GM18502 (cell line): ENCODE data around the gene CHD5.

Source experiments
- ATAC-seq: cut with Tn5 transposase; IDR thresholded peaks from one replicate; pipeline ENCODE4 v1.9.1; 2021; ENCODE audit warnings: mild to moderate bottlenecking; ENCODE audit not compliant: unreplicated experiment, poor library complexity

CHD5 gene

DNA sequence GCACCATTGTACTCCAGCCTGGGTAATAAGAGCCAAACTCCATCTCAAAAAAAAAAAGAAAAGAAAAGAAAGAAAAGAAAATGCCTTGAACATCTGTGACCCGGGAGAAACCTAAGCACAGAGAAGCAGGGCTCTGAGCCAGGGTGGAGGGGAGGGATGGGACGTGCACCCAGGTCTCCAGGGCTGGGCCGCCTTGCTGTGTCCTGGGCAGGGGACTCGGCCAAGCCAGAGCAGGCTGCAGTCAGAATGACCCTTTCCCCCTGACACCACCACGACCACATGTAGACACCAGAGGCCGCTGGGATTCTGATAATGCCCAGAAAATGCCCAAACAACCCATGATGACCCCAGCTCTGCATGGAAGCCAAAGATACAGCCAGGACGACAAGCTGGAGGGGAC, 17.8 kb downstream of the CHD5 start:
- ATAC-seq = no peak

DNA sequence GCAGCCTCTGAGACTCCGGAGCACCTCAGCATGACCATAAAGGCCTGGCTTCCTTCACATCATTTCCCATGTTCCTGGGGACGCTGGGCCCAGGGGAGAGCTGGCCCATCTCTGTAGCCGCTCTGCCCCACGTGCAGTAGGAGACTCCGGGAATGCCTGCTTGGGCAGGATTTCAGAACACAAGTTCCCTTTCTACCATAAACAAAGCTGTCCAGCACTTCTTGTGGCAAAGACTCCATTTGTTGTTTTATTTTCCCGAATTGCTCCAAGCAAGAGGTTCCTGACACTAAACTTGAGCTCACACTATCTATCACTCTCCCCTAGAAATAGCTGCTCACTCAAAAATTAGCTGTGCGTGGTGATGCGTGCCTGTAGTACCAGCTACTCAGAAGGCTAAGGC, 21.9 kb downstream of the CHD5 start:
- no peak for ATAC-seq

DNA sequence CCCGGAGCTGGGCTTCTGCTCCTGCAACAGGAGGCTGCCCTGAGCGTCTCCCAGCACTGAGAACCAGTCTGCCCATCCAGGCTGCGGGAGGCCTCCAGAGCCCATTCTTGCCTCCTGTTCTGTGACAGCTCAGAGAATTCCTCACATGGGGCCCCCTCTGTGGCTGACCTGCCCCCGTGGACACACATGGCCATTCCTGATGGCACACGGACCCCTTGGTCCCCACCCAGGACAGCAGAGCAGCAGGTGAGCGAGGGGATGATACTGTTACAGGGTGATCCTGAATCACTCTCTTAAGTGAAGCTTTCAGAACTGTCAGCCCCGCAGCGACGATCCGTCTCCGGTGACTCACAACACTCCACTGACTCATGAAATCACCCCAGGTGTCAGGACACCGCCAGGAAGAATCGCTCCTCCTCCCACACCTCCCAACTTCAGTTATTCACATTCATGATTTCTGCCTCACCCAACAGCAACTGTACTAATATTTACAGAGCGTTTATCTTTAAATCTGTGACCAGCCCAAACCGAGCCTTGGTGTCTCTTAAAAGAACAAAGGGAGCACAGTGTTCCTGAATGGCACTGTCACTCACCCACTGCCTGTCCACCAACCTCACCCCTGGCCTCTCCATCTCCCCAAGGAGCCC, 22.5 kb downstream of the CHD5 start:
- ATAC-seq = no peak

DNA sequence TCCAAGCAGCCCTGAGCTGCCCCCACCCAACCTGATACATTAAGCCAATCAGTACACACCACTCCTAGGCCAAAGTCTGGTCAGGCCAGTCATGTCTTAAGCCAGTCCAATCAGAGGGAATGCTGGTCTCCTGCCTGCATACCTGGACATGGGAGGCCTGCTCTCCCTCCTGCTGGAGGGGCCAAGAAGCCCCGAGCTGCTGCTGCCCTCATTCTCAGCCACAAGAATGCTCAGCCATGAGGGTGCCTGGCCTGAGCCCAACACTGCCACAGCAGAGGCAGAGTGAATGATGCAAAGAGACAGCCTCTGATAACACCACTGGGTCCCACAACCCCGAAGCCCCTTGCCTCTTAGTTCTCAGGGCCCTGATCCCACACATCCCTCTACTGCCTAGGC, 23.0 kb downstream of the CHD5 start:
- ATAC-seq = no peak

DNA sequence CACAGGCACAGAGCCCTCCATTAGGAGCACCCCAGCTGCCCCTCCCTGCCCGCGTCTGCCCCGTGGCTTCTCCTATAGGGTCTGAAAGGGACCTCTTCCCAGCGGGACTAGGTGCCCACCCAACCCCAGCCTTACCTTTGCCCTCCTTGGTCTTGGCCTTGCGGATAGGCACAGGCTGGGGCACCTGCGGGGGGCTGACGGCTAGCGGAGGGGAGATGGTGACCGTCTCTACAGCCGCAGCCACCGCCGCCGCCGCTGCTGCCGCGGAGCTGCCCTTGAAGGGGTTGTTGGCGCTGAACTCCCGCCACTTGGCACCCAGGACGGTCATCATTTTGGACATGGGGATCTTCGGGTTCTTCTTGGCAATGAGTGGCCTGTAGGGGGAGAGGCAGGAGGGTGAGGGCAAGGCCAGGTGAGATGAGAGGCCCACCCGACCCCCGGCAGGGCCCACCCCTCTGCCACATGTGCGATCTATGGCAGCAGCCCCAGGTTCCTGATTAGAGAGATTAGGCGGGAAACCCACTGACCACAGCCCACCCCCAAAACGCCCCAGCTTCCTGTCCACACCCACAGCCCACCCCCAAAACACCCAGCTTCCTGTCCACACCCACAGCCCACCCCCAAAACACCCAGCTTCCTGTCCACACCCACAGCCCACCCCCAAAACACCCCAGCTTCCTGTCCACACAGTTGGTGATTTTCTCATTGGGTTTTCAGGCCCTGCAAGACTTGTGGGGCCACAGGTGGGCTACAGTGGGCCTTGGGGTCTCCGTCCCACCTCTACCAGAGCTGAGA, 25.4 kb downstream of the CHD5 start:
- no peak for ATAC-seq

DNA sequence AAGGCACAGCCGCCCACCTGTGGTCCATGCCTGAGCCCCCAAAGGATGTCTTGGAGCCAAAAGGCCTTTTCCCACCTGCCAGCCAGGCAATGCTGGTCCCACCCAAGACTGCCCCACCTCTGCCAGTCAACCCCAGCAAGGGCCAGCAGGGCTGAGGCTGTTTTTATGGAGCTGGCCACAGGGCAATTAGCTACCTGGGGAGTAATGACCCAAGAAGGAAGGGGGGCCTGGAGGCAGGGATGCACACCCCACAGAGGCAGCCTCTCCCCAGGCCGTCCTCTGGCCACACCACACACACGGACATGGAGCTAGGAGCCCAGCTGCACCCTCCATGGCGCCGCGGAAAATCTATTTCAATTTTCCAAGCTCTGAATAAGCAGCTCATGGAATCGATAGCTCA, 27.2 kb downstream of the CHD5 start:
- ATAC-seq = no peak

DNA sequence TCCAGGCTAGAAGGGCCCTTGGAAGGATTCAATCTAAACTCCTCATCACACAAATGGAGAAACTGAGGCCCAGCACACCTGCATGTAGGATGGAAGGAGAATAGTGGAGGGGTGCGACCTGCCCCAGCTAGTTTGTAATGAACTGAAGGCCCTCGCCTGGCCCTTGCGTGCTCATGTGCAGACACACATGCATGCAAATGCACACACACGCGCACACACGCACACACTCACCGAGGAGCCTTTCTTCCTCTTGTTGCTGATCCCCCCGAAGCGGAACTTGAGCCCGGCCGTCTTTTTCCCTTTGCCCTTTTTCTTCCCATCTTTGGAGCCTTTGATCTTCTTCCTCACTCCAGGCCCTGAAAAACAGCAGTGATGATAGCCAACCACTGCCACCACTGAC, 27.9 kb downstream of the CHD5 start:
- no peak for ATAC-seq

DNA sequence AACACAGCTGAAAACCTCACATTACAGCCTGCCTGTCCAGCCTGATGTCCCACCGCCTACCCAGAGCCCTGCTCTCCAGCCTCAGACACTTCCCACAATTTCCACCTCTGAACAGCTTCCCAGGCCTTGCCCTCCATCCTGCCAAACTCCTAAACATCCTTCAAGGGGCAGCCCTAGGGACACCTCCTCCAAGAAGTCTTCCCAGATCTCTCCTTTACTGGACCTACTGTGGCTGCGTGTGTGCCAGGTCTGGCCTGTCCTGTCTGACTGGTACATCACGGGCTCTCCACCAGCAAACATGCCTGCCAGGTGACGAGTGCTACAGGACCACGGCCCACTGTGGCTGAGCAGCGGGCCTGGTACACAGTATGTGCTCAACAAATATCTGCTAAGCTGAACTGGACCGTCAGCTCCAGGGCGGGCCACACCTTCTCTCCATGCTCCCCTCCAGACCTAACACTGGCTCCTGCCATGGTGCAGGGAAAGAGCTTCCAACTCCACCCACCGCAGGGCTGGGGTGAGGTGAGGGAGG, 28.8 kb downstream of the CHD5 start:
- ATAC-seq = no peak

DNA sequence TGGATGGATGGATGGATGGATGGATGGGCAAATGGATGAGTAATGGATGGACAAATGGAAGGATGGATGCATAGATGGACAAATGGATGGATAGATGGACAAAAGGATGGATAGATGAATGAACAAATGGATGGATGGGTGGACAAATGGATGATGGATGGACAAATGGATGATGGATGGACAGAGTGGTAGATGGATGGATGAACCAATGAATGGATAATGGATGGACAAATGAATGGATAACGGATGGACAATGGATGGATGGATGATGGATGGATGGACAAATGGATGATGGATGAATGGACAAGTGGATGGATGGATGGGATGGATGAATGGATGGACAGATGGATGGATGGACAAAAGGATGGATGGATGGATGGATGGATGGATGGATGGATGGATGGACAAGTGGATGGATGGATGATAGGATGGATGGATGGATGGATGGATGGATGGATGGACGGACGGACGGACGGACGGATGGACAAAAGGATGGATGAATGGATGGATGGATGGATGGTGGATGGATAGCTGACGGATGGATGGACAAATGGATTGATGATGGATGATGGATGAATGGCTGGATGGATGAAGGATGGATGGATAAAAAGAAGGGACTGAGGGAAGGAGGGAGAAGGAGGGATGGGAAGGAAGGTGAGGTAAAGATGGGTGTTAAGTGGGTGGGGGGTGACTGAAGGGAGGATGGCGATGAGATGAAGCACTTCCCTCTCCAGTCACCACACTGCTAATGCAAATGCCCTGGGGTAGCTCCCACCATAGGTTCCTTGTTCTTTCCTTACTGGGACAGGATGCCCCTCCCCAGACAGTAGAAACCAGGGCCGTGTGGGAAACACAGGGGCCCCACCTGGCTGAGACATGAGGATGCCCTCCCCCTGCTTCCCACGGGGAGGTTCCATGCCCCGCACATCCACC, 29.8 kb downstream of the CHD5 start:
- no peak for ATAC-seq

DNA sequence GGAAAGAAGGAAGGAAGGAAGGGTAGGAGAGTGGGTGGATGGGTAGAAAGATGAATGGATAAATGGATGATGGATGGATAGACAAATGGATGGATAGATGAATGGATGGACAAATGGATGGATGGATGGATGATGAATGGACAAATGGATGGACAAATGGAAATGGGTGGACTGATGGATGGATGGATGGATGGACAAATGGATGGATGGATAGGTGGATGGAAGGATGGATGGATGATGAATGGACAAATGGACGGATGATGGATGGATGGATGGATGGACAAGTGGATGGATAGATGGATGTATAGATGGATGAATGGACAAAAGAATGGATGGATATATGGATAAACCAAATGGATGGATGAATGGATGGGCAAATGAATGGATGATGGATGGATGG, 30.5 kb downstream of the CHD5 start:
- no peak for ATAC-seq

DNA sequence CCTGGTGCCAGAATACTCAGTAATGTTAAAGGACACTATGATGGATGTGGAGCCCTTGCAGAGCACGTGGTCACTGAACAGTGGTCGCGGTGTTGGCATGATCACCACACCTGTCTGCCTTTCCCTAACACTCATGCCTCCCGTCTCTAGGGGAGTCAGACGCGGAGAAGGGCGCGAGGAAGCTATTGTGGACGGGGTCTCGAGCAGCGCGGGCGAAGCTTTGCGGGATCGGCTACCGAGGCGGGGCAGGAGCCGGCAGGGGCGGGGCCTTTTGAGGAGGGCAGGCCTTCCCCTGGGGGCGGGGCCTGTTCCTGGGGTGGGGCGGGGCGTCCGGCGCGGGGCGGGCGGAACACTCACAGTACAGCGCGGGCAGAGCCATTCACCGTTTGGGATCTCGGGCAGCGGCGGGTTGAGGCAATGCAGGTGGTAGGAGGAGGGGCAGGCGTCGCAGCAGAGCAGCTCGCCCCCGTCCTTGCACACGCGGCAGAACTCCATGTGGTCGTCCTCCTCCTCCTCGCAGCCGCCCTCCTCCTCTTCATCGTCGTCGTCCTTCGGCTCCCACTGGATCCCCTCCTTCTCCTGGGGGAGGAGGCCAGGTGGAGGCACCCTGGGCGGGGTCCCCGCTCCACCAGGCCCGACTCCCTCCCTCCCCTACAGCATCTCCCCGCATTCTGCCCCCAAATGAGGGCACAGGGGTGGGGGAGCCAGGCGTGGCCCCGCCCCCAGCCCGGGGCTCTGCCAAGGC, 31.5 kb downstream of the CHD5 start:
- ATAC-seq = no peak

DNA sequence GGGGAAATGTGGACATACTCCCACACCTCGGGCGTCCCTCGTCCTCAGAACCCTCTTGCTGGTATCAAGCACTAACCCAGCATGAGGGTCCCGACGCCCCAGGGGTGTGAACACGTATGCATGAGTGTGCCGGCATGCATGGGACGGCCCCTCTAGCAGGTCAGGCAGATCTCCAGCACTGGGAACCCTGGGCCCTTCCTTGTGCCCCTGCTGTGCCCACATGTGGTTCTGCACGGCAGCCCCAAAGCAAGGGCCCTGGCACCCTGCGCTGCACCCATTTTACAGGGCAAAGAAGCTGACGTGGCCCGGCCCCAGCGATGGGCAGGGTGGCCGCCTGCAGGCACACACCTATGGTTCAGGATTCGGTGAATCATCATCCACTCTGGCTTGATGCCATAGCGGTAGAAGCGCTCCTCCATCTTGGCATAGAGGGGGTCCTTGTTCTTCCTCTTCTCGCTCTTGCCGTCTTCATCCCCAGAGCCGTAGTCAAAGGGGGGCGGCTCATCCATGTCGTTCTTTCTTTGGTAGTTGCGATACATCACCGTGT, 34.2 kb downstream of the CHD5 start:
- no peak for ATAC-seq

DNA sequence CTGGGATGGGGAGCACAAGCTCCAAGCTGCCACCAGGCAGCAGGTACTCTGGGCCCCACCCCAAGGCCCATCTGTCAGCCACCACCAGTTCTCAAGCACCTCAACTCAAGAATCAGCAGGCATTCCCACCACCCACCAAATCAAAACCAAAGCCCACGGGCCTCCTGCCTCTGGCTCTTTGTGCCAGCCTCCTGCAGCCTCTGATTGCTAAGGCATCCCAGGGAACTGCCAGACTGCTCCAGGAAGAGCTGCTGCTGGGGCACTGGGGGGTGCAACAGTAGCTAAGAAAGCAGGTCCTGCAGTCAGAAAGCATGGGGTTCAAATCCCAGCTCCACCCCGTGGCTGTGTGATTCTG, 34.7 kb downstream of the CHD5 start:
- no peak for ATAC-seq

DNA sequence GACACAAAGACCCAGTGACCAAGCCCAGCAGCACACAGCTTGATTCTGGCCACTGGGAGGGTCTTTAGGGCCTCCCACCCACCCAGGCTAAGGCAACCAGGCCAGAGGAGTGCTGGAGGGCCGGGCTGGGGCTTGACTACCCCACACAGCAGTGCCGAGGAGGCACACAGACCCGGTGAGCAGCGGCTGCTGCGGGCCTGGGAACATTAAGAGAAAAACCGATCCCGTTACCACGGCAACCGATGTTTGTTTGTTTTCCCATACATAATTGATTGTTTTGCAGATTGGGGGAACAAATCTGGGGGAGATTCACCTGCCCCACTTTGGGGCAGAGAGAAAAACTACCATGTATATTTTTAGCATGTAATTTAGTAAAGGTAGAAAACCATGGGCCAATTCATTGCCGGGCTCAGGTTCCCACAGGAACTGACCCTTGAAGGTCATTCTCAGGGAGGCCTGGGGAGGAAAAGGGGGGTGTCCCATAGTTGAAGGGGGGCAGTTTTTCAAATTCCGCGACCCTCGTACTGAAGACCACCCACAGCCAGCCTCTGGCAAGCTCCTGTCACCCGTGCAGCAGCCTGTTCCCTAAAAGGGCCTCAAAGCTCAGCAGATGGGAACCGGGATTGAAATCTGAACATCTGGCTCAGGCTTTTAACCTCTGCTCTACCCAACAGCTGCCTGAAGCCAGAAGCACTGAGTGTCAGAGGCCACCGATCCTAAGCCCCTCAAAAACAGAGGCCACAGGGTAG, 35.3 kb downstream of the CHD5 start:
- ATAC-seq = no peak

DNA sequence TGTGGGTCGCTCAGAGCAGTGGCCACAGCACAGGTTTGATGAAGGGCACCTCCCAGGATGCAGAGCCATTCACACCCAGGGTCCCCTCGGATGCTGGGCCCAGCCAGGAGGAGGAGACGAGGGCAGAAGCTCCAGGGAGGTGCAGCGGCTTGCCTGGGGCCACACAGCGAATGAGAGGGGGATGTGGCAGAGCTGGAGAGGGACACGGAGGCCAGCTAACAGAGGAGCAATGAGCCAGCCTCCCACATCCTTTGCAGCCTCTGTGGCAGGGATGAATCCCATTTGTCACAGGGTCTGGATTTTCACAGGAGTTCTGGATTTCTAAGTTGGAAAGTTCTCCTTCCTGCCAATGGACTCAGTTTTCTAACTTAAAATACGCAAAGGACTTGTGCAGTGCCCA, 35.9 kb downstream of the CHD5 start:
- no peak for ATAC-seq

DNA sequence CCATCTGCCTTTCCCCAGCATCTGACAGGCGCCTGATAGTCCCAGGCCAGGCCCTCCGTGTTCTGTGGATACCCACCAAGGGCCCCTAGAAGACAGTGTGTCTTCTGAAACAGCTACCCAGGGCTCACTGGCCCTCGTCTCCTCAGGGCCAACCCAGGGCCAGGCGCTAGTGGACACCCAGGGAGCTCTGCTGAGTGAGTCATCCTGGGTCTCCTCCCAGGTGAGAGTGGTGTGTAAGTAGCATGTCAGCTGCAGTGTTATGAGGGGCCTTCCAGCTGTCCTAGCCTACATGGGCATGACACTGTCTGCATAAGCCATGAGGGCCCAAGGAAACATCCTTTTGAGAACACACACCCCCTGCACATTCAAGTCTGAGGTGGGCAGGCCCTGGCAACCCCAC, 36.7 kb downstream of the CHD5 start:
- no peak for ATAC-seq

DNA sequence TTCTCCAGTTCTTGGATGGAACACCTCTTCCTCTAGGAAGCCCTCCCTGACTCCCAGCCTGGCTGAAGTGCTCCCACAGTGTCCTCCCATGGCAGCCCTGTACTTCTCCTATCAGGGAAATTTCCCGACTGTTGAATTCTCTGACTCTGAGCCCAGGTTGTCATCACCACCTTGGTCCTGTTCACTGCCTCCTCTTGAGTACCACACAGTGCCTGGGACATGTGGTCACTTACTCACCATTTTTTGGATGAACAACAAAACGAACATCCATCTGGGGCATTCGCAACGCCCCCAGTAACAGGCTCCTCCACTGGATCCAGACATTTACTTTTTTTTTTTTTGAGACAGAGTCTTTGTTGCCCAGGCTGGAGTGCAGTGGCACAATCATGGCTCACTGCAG, 37.4 kb downstream of the CHD5 start:
- ATAC-seq = no peak

DNA sequence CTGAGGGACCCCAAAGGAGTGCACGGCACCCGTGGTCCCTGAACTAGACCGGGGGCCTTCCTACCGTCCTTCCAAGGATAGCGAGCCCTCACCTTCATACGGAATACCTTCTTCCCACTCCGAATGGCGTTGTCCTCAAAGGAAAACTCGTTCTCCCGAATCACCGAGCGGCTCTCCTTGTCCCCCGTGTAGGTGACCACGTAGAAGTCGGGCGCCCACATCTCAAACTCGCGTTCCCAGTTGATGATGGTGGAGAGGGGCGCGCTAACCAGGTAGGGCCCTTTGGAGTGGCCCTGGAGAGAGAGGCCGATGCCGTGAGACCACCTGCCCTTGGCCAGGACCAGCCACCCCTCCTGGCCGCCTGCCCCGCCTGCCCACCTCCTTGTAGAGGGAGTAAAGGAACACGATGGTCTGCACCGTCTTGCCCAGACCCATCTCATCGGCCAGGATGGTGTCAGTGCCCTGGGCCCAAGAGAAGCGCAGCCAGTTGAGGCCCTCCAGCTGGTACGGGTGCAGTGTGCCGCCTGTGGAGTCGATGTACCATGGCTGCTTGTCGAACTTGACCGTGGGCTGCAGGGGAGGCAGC, 38.0 kb downstream of the CHD5 start:
- no peak for ATAC-seq

DNA sequence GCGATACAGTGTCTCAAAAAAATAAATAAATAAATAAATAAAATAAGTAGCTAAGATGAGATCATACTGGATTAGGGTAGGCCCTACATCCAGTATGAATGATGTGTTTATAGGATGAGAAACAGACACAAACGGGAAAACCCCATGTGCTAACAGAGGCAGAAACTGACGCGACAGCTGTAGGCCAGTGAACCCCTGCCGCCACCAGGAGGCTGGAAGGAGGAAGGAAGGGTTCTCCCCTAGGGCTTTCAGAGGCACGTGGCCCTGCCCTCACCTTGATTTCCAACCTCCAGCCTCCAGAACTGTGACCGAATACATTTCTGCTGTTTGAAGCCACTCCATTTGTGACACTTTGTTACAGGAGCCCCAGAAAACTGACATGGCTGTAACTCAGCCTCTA, 38.5 kb downstream of the CHD5 start:
- no peak for ATAC-seq
